Astrocyte (in vitro differentiated cells and primary cell): Measurements from ENCODE around the gene DOCK7.

Source experiments
- EZH2 ChIP-seq: IDR thresholded peaks from 2 replicates; pipeline ENCODE4 v1.6.1; 2012; ENCODE audit warnings: mild to moderate bottlenecking, low read length, inconsistent platforms; ENCODE audit not compliant: insufficient read depth
- TF ChIP-seq, protein P1 (sequence below): IDR thresholded peaks from 2 replicates; pipeline ENCODE4 v1.5.1; 2011; ENCODE audit warnings: low read depth, mild to moderate bottlenecking, inconsistent platforms, low read length, moderate library complexity; ENCODE audit not compliant: insufficient read depth

DNA sequence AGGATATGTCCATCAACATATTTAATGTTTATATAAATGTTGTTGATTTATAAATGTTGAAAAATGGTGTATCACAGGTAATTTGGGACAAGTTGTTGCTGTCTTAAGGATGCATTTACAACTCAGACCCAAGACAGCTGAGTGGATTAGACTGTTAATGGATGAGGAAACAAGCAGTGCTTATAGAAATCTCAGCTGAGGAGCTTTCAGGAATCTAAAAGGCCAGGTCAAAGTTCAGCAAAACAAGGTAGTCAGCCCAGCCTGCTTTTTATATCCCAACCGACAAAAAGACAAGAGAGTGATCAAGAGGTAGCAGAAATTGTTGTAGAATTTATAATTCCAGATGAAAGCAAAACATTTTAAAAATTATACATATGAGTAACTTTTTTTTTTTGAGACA is 268.0 kb downstream of the DOCK7 start:
- TF ChIP-seq, protein P1, sequence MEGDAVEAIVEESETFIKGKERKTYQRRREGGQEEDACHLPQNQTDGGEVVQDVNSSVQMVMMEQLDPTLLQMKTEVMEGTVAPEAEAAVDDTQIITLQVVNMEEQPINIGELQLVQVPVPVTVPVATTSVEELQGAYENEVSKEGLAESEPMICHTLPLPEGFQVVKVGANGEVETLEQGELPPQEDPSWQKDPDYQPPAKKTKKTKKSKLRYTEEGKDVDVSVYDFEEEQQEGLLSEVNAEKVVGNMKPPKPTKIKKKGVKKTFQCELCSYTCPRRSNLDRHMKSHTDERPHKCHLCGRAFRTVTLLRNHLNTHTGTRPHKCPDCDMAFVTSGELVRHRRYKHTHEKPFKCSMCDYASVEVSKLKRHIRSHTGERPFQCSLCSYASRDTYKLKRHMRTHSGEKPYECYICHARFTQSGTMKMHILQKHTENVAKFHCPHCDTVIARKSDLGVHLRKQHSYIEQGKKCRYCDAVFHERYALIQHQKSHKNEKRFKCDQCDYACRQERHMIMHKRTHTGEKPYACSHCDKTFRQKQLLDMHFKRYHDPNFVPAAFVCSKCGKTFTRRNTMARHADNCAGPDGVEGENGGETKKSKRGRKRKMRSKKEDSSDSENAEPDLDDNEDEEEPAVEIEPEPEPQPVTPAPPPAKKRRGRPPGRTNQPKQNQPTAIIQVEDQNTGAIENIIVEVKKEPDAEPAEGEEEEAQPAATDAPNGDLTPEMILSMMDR, result no peak
- no peak for TF ChIP-seq EZH2
